K562 (cell line): ENCODE measurements around the gene NSUN6. TPM values are rescaled to one million over a fixed set of nuclear protein-coding genes. Genes with fewer than 3 reads are reported as not detected.

Source experiments
- ATAC-seq: fragments of 200-7000 bp; cut with Tn5 transposase; 3 replicates; pipeline ENCODE4 v1.9.1; 2020; ENCODE audit warnings: moderate library complexity
- BruUV-seq: library from RNA; stranded (reverse); fragments of 400-500 nt; replicated peaks from 2 replicates; lab custom pipeline; 2021; lab: Mats Ljungman, UMichigan
- CTCF ChIA-PET: fragments of 300-600 bp; formaldehyde crosslinking; extraction: SDS; loops from one replicate; lab custom pipeline; 2021; ENCODE audit warnings: low intra/inter-chr PET ratio; lab: Yijun Ruan, JAX
- POLR2A ChIA-PET: fragments of 300-600, 350-650 bp; sonication (Branson Sonifier 250); formaldehyde crosslinking; extraction: SDS; loops from one replicate; lab custom pipeline; 2021; ENCODE audit warnings: antibody characterized with exemption, inconsistent platforms; lab: Yijun Ruan, JAX
- DNase-seq, 4 experiments: peaks; one replicate each; pipeline versions ENCODE4 v3.0.0 to v3.0.0-alpha.2; 2011 to 2018; ENCODE audit warnings: low spot score in 3 of 4, mixed read lengths in 3 of 4; ENCODE audit errors: extremely low read depth in 1 of 4
- FAIRE-seq: peaks from 2 replicates; lab custom pipeline; 2011; peaks lifted over from hg19 to GRCh38; lab: Jason Lieb, UNC
- H2AFZ ChIP-seq: 2 replicates; pipeline ENCODE4 v1.6.0; 2011; ENCODE audit warnings: low read depth, low read length, control low read depth, inconsistent platforms
- H3K27ac ChIP-seq: fragments of 200-600 bp; 3 replicates; pipeline ENCODE4 v1.8.0; 2011; ENCODE audit warnings: low read depth, mild to moderate bottlenecking, control low read depth, inconsistent platforms, low read length, moderate library complexity, mixed read lengths; ENCODE audit errors: extremely low read depth
- H3K27me3 ChIP-seq, 2 experiments: fragments of 300-600 bp in 1 of 2; 2 replicates in 1 of 2; 3 replicates in 1 of 2; pipeline versions ENCODE4 v1.6.0 to v1.8.0; 2011; ENCODE audit warnings: inconsistent platforms in 2 of 2, low read length in 2 of 2, mild to moderate bottlenecking in 1 of 2, mixed read lengths in 1 of 2, moderate library complexity in 1 of 2; ENCODE audit not compliant: control insufficient read depth in 2 of 2, insufficient read depth in 2 of 2
- H3K36me3 ChIP-seq: fragments of 300-600 bp; 3 replicates; pipeline ENCODE4 v1.8.0; 2011; ENCODE audit warnings: mild to moderate bottlenecking, low read length, inconsistent platforms; ENCODE audit not compliant: control insufficient read depth, insufficient read depth
- H3K4me1 ChIP-seq, 2 experiments: fragments of 200-600 bp in 1 of 2; replicated peaks in 1 of 2; 2 replicates in 1 of 2; 3 replicates in 1 of 2; pipeline versions ENCODE4 v1.5.1 to v1.8.0; 2011; ENCODE audit warnings: inconsistent platforms in 2 of 2, low read length in 2 of 2, mild to moderate bottlenecking in 1 of 2, mixed read lengths in 1 of 2, moderate library complexity in 1 of 2; ENCODE audit not compliant: control insufficient read depth in 2 of 2, insufficient read depth in 2 of 2
- H3K4me2 ChIP-seq: 2 replicates; pipeline ENCODE4 v1.6.1; 2011; ENCODE audit warnings: low read length, control low read depth, inconsistent platforms, mixed read lengths; ENCODE audit not compliant: insufficient read depth
- H3K4me3 ChIP-seq: fragments of 200-600 bp; sonication (generic), shearing (Covaris generic); 2 replicates; pipeline ENCODE4 v1.5.1; 2016; ENCODE audit warnings: control low read depth, inconsistent platforms
- H3K79me2 ChIP-seq: fragments of 200-600 bp; 3 replicates; pipeline ENCODE4 v1.8.0; 2011; ENCODE audit warnings: low read length, inconsistent platforms; ENCODE audit not compliant: control insufficient read depth, insufficient read depth
- H3K9ac ChIP-seq, 2 experiments: 2 replicates each; pipeline versions ENCODE4 v1.6.0 to v1.6.1; 2011; ENCODE audit warnings: low read depth in 2 of 2, low read length in 2 of 2, control low read depth in 1 of 2, inconsistent platforms in 1 of 2, mild to moderate bottlenecking in 1 of 2, mixed read lengths in 1 of 2; ENCODE audit not compliant: insufficient read depth in 1 of 2
- H3K9me1 ChIP-seq: one replicate; pipeline ENCODE4 v1.6.0; 2011; ENCODE audit warnings: inconsistent platforms, mild to moderate bottlenecking, low read length, moderate library complexity; ENCODE audit not compliant: control insufficient read depth, insufficient read depth
- H3K9me3 ChIP-seq: replicated peaks from 2 replicates; pipeline ENCODE4 v1.5.1; 2011; ENCODE audit warnings: low read depth, low read length, inconsistent platforms; ENCODE audit not compliant: control insufficient read depth, insufficient read depth
- H4K20me1 ChIP-seq: replicated peaks from 2 replicates; pipeline ENCODE4 v1.6.1; 2011; ENCODE audit warnings: low read length, inconsistent platforms, mixed read lengths; ENCODE audit not compliant: control insufficient read depth, insufficient read depth
- ELF2 ChIP-seq: fragments of 250-450 bp; sonication (Bioruptor Pico); IDR thresholded peaks from 2 replicates; pipeline ENCODE4 v1.5.0; 2021; ENCODE audit warnings: mild to moderate bottlenecking
- HBP1 ChIP-seq: fragments of 450-650 bp; formaldehyde crosslinking; IDR thresholded peaks from 2 replicates; pipeline ENCODE4 v1.4.0; 2022; ENCODE audit warnings: missing genetic modification characterization
- HNRNPLL ChIP-seq: fragments of 200-400 bp; formaldehyde crosslinking; IDR thresholded peaks from 2 replicates; pipeline ENCODE4 v1.6.1; 2017; ENCODE audit warnings: low read length, low read depth, mild to moderate bottlenecking; ENCODE audit not compliant: poor library complexity, severe bottlenecking
- MED1 ChIP-seq: sonication (generic); formaldehyde crosslinking; IDR thresholded peaks from 2 replicates; pipeline ENCODE4 v1.8.1; 2023; ENCODE audit warnings: missing genetic modification reagents, borderline replicate concordance
- NFYB ChIP-seq: IDR thresholded peaks from 2 replicates; pipeline ENCODE4 v1.6.1; 2011; ENCODE audit warnings: mild to moderate bottlenecking, moderate library complexity; ENCODE audit not compliant: insufficient read length; ENCODE audit errors: extremely low read depth
- NR2C1 ChIP-seq, 2 experiments: fragments of 450-650 bp; IDR thresholded peaks; 2 replicates each; pipeline ENCODE4 v1.6.1; 2017; ENCODE audit warnings: mild to moderate bottlenecking in 2 of 2, antibody characterized with exemption in 1 of 2, inconsistent platforms in 1 of 2, missing compliant biosample characterization in 1 of 2, missing genetic modification characterization in 1 of 2
- PTRF ChIP-seq: fragments of 450-650 bp; IDR thresholded peaks from 2 replicates; pipeline ENCODE4 v1.6.1; 2016; ENCODE audit warnings: mild to moderate bottlenecking, missing genetic modification characterization, missing compliant biosample characterization
- SP1 ChIP-seq: sonication (generic); formaldehyde crosslinking; IDR thresholded peaks from 2 replicates; pipeline ENCODE4 v1.8.1; 2022; ENCODE audit warnings: mild to moderate bottlenecking, missing genetic modification reagents
- SRF ChIP-seq, 2 experiments: fragments of 250-450, 450-650 bp in 1 of 2; sonication (Bioruptor Pico) in 1 of 2; sonication (generic) in 1 of 2; formaldehyde crosslinking; IDR thresholded peaks; 2 replicates each; pipeline versions ENCODE4 v1.5.0 to v1.5.1; 2020 to 2022; ENCODE audit warnings: mild to moderate bottlenecking in 1 of 2, missing genetic modification reagents in 1 of 2
- ZNF140 ChIP-seq: fragments of 250-450 bp; sonication (Bioruptor Pico); IDR thresholded peaks from 2 replicates; pipeline ENCODE4 v1.8.0; 2021; ENCODE audit warnings: moderate library complexity, mild to moderate bottlenecking, inconsistent platforms
- ZNF431 ChIP-seq: sonication (generic); formaldehyde crosslinking; IDR thresholded peaks from 2 replicates; pipeline ENCODE4 v1.8.0; 2022; ENCODE audit warnings: mild to moderate bottlenecking, missing genetic modification reagents
- ZNF766 ChIP-seq: fragments of 200-800 bp; sonication (Bioruptor generic); conservative IDR thresholded peaks from 2 replicates; pipeline ENCODE4 v1.6.1; 2016; ENCODE audit warnings: missing genetic modification characterization, missing compliant biosample characterization
- WGBS: fragments of 100-300 bp; shearing (Covaris generic); methylation state at CpG from one replicate; pipeline ENCODE4 v1.1.6; 2016; ENCODE audit warnings: low coverage, mixed read lengths; ENCODE audit not compliant: insufficient coverage; ENCODE audit errors: missing lambda C conversion rate; 5-methylcytosine and 5-hydroxymethylcytosine counted together
- in situ Hi-C: fragments of 300-500 bp; cut with MboI; formaldehyde crosslinking; loops from 4 replicates; pipeline ENCODE4 v1.15.0; 2018; ENCODE audit warnings: inconsistent platforms, mixed read lengths
- intact Hi-C: fragments of 100-400 bp; cut with micrococcal nuclease; formaldehyde crosslinking; loops from 2 replicates; pipeline ENCODE4 v1.14.2; 2022
- polyA plus RNA-seq, 8 experiments: library from polyadenylated mRNA; depleted of rRNA in 4 of 8; stranded (reverse) in 5 of 8; unstranded in 3 of 8; fragments of >200 nt; fragmentation: Nextera tagmentation in 2 of 8; fragmentation: Illumina TruSeq in 1 of 8; extraction: Ambion mirVana in 2 of 8; extraction: Trizol in 1 of 8; gene quantifications; 2 replicates each; pipeline versions ENCODE4 v1.2.1 to v1.2.3, GENCODE V29; 2011 to 2014; ENCODE audit warnings: inconsistent platforms in 1 of 8, missing spikeins in 1 of 8
- total RNA-seq, 7 experiments: library from RNA; depleted of rRNA in 6 of 7; stranded (reverse); fragments of >200 nt in 6 of 7; fragmentation: Illumina TruSeq in 2 of 7; extraction: Trizol in 2 of 7; gene quantifications; 2 replicates each; pipeline versions ENCODE4 v1.2.1 to v1.2.3, GENCODE V29; 2011 to 2021; ENCODE audit warnings: low replicate concordance in 1 of 7
- TF ChIP-seq, protein P1 (sequence below), 3 experiments: fragments of 200-800 bp in 1 of 3; sonication (Bioruptor generic) in 1 of 3; sonication (generic) in 1 of 3; formaldehyde crosslinking in 1 of 3; IDR thresholded peaks; 2 replicates each; pipeline versions ENCODE4 v1.6.1 to v1.8.0; 2016 to 2022; ENCODE audit warnings: mild to moderate bottlenecking in 2 of 3, missing compliant biosample characterization in 2 of 3, missing genetic modification characterization in 2 of 3, missing genetic modification reagents in 1 of 3
- TF ChIP-seq, protein P2 (sequence below): fragments of 250-450 bp; sonication (Bioruptor Pico); IDR thresholded peaks from 2 replicates; pipeline ENCODE4 v1.6.1; 2021; ENCODE audit warnings: mild to moderate bottlenecking

The NSUN6 gene
- total and polyA plus RNA-seq, 9 of the 15 experiments (the other 6 are each of a cell fraction or from before 2014, with no cell fraction given), result 12.5 to 33.1 (median 24.2) TPM

DNA sequence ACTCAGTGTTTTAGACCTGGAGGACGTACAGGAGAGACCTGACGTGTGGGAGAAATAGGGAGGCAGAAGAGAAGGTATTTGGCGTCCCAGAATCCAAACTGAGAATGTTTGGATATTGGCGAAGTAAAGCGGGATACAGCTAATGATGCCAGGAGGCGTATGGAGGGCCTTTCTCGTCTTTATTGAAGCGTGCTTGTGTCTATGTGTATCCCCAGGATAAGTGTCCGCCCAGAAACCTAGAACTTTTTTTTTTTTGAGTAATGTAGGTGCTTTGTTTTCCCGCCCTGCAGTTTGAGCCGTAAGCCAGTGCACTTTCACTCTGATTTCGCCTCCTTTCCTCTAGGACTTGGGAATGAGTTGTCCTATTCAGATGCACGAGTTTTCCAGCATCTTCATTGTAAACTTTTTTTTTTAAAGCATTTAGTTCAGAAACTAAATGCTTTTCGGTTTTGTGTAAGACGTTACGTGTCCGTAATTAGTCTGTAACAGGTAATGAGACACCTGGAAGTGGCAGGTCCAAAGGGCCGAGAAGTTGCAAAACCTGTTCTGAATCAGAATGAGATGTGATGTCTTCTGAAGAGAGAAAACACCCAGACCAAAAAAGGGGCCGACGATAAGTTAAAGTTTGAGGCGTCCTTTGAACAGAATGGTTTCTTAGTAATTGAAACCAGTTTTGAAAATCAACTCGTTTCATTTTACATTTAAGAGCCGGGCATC lies 8.6 kb upstream of the NSUN6 start (continued):
- TF ChIP-seq NFYB (no peak), ZNF766 (CRISPR knock-in tag) (no peak)
- TF ChIP-seq, all 486 proteins: peak for 10

DNA sequence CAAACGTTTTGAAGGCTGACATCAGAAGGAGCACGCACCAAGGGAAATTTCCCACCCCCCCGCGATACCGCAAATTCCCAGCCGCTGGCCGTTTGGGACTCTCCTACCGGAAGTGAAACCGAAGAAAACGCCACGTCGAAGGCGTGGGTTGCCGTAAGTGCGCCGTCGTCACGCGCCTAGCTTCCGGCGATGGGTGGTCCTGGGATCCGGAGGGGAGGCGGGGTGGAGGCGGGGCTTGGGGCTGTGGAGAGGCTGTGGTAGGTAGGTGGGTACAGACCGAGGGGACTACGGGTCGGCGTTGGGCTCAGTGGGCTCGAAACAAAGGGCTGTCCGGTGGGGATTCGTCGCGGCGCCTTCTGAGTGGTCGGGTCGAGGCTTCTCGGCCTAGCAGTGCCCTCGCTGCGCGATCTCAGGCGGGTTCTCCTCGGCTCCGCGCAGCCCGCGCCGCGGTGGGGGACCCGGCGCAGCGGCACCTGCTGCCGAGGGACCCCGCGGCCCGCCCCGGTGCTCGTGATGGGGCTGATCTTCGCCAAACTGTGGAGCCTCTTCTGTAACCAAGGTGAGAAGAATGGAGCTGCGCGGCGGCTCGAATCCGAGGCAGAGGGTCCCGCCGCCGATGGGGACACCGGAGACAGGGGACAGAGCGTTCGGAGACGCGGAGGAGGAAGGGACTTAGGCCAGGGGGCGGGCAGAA lies 7.9 kb upstream of the NSUN6 start, which contains the start of gene ARL5B:
TSS of gene ARL5B (plus strand) at position 307 of the 694 bp plus-strand sequence. CDS start at position 514, 207 bp downstream.
- peak; percentile 94 for ATAC-seq
- peaks cover 4 to 5% of the 10 kb centered on the region in 2 experiments; a peak in 3 of 5 replicates for H3K4me1 ChIP-seq
- intact Hi-C loops, result loop anchor here (1.0 kb wide), 1 partner anchor 8 kb away; the partner anchor contains the start of gene NSUN6
- peak within 1 kb of the TSS; percentile 88 for H3K27ac ChIP-seq
- DNase-seq, result peak; percentile 95 to 98 (median 96)
- ChIA-PET POLR2A (interaction anchor here (0.8 to 1.9 kb wide), 5 partner anchors 10 to 252 kb away, joined by 3 to 12 read pairs (median 3); no protein-coding TSS in a partner anchor), CTCF (no interaction called here)
- no peaks in the 10 kb centered on the region for H3K27me3 ChIP-seq
- H4K20me1 ChIP-seq, result 0 out of 2 replicates have a peak, but pooled peaks cover 5% of the 10 kb centered on the region
- peaks cover 62% of the 10 kb centered on the region for H3K79me2 ChIP-seq
- H3K9ac ChIP-seq, result peak within 1 kb of the TSS; percentile 95 to 98
- WGBS, result under 1% methylated on average over 45 of the region's 72 CpGs
- in situ Hi-C loops, result no loop called here
- H3K9me3 ChIP-seq, result no peaks in the 10 kb centered on the region
- H3K36me3 ChIP-seq, result peaks cover 6% of the 10 kb centered on the region; the same call in 1 of the 3 replicates
- H2AFZ ChIP-seq, result peak within 1 kb of the TSS; percentile 73
- BruUV-seq, result TSS peak; percentile 51
- peak within 1 kb of the TSS; percentile 91 for H3K4me3 ChIP-seq
- H3K9me1 ChIP-seq, result no peaks in the 10 kb centered on the region
- FAIRE-seq, result peak; percentile 87
- peak within 1 kb of the TSS; percentile 85 for H3K4me2 ChIP-seq
- TF ChIP-seq HNRNPLL (peak; percentile 78), ZNF431 (no peak), HBP1 (CRISPR knock-in tag) (no peak), SRF (CRISPR knock-in tag; IDR thresholded peaks at IDR 0.05) (peak in 1 of 2 experiments; percentile 1; a peak in 1 of 4 replicates), ELF2 (CRISPR knock-in tag) (no peak), MED1 (CRISPR knock-in tag) (no peak), NR2C1 (IDR thresholded peaks at IDR 0.05) (peak; percentile 92), NR2C1 (tag; IDR thresholded peaks at IDR 0.05) (peak; percentile 94), PTRF (tag) (no peak), ZNF140 (CRISPR knock-in tag) (no peak), SP1 (CRISPR knock-in tag) (peak; percentile 53; the same call in 1 of the 2 replicates)
- TF ChIP-seq, protein P1, sequence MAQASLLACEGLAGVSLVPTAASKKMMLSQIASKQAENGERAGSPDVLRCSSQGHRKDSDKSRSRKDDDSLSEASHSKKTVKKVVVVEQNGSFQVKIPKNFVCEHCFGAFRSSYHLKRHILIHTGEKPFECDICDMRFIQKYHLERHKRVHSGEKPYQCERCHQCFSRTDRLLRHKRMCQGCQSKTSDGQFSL (CRISPR knock-in tag; IDR thresholded peaks at IDR 0.05), result no peak
- TF ChIP-seq, protein P1 (tag; IDR thresholded peaks at IDR 0.05), result no peak
- TF ChIP-seq, protein P2, sequence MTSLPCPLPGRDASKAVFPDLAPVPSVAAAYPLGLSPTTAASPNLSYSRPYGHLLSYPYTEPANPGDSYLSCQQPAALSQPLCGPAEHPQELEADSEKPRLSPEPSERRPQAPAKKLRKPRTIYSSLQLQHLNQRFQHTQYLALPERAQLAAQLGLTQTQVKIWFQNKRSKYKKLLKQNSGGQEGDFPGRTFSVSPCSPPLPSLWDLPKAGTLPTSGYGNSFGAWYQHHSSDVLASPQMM (CRISPR knock-in tag), result no peak
